ACHN (cell line): ENCODE data around the gene THSD4.
"Not testable (repeated sequence)": the region's sequence is repeated elsewhere in the genome, so short reads cannot be mapped to it uniquely, and the experiment has no call there.

Source experiments
- DNase-seq: peaks from one replicate; pipeline ENCODE4 v3.0.0-alpha.2; 2015
- in situ Hi-C: cut with HindIII; loops from 2 replicates; pipeline ENCODE4 v1.10.0; 2017; ENCODE audit warnings: low sequenced_read_pairs, low pct_ligation_motif_present, low pct_unique_long_range_greater_than_20kb

THSD4 gene

DNA sequence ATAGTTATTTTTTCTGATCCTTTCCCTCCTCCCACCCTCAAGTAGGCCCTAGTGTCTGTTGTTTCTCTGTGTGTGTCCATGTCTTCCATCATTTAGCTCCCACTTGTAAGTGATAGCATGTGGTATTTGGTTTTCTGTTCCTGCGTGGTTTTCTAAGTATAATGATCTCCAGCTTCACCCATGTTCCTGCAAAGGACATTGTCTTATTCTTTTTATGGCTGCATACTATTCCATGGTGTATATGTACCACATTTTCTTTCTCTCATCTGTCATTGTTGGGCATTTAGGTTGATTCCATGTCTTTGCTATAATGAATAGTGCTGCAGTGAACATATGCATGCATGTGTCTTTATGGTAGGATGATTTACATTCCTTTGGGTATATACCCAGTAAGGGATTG, 549.4 kb downstream of the THSD4 start:
- DNase-seq = no peak
- in situ Hi-C loops = no loop called here

- in situ Hi-C loops = no loop called here
- no peak for DNase-seq
Observed at GRCh38 chr15:71666763-71667620, 551.7 kb downstream of the THSD4 start.

DNA sequence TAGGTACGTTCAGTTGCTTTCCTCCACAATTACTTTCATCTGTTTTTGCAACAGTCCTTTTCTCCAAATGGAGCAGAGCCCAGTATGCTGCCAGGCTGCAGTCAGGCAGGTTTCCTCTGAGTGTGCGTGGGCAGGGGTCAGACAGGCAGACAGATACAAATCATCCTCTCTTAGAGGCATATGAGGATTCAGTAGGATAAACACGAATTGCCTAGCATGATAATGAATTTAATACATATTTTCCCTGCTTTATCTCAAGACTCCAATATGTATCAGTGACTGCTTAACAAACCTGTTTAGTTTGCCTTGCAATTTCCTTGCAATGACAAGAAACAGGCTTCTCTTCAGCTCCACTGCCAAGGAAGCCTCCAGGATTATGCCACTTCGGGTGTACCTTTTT, 554.4 kb downstream of the THSD4 start:
- in situ Hi-C loops = no loop called here
- no peak for DNase-seq

- in situ Hi-C loops = not testable (repeated sequence)
Observed at GRCh38 chr15:71670222-71670621, 555.0 kb downstream of the THSD4 start.

DNA sequence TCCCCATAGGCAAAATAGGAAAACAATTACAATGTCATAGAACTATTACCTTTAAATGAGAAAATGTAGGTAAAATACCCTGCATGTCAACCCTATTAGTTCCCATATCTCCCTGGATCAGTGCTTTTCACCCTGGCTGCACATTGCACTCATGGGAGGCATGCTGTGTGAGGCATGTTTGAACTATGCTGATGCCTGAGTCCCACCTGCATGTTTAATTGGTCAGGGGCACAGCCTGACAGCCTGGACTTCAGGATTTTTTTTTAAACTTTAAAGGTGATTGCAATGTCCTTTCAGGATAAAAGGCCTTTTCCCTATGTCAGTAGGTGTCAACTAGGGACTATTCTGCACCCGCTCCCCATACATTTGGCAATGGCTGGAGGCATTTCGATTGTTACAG, 559.1 kb downstream of the THSD4 start:
- in situ Hi-C loops = no loop called here
- DNase-seq = no peak

More at GRCh38 chr15:71670222-71670621, 555.0 kb downstream of the THSD4 start:
- DNase-seq = not testable (repeated sequence)

GRCh38 chr15:71677352-71677751, 562.1 kb downstream of the THSD4 start:
- in situ Hi-C loops = no loop called here
- no peak for DNase-seq

DNA sequence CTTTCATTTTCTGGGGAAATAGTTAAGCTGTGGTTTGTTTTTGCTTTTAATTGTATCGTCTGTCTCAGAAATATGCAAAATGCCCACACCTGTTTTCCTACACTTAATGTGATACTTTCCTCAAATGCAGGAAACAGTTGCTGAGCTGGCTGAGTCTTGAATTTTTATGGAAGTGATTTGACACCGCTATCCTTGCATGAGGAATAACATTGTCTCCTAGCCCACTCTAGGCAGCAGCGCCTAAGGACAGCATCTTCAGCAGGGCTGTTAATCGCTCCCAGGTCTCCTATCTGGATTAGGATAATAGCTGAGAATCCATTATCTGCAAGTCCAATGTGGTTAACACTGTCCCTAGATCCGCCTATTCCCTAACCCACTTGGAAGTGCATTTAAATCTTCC, 562.5 kb downstream of the THSD4 start:
- in situ Hi-C loops = no loop called here
- no peak for DNase-seq

DNA sequence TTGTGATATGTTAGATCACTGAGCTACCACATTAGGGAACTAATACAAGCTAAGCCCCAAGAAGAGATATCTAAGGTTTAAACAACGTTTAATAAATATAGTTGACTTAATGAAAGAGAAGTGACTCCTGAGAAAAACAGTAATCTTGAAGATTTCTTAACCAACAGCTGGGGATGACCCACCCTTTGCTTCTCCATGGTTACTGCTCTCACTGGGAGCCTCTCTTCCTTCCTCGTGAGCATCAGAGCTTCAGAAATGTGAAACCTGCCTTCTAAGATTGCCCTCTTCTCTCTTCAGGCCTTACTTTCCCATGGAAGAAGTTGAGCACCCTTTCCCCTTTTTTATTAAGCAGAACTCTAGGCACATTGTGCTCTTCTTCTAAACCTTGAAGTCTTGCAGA, 562.9 kb downstream of the THSD4 start:
- in situ Hi-C loops = no loop called here
- DNase-seq = no peak

DNA sequence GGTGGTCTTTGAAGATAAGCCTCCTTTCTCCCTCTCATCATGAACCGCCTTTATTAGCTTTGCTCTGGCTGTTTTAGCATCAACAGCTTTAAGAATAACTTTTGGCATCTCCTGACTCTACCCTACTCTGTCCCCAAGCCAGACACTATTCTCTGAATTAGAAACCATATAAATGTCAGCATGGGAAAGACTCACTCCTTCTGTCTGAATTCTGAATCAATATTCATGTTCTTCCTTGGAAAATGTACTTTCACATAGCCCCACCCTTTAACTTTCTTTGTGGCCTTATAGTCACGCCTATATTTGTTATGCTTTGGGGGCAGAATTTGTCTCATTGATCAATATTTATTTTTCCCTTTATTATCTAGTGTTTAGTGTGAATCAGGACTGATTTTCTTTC, 563.3 kb downstream of the THSD4 start:
- no peak for DNase-seq
- in situ Hi-C loops = no loop called here

DNA sequence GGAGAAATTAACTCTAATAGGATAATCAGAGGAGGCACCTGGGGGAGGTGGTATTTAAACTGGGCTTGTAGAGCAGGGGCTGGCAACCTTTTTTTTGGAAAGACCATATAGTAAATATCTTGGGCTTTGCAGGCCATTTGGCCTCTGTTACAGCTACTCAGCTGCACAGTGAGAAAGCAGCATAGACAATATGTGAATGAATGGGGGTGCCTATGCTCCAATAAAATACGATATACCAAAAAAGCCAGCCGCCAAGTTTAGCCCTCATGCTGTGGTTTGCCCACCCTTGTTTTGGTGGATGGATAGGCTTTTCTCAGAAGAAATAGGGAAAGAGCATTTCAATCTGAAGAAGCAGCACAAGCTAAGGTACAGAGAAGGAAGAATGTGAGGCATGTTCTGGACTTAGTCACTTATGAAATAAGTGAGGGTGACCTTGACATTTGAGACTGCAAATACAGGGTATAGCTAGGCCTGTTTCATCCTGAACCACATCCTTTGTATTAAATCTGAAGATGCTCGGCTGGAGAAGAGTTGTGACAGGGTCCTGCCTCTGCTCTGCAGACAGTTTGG, 564.0 kb downstream of the THSD4 start:
- in situ Hi-C loops = no loop called here

DNA sequence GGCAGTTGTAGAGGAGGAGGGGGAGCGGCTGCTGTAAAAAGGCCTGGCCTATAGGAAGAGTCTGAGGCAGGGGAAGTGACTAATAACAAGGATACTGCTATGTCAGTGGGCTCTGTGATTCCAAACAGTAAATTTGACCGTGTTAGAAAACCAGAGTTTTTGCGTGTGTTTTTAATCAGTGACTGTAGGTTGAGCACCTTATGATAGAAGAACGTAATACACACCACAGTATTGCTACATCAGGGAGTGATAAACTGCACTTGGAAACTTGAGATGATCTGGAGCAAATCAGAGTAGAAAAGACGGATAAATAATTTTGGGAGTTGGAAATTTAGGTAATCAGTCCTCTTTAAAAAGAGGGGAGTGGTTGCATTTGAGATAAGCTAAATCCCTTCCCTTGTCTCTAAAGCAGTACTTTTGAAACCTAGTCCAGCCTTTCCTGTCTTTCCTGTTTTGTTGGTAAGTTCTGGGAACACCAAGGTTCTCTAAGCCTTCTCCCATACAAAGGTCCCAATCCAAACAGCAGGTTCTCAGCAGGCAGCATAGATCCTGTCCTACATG, 564.6 kb downstream of the THSD4 start:
- in situ Hi-C loops = no loop called here
- no peak for DNase-seq

More for the DNA sequence above, 564.0 kb downstream of the THSD4 start:
- no peak for DNase-seq

- no peak for DNase-seq
- in situ Hi-C loops = no loop called here
Observed at GRCh38 chr15:71682001-71682400, 566.7 kb downstream of the THSD4 start.

- no peak for DNase-seq
- in situ Hi-C loops = no loop called here
Observed at GRCh38 chr15:71683411-71684274, 568.4 kb downstream of the THSD4 start.

GRCh38 chr15:71685420-71685993, 570.2 kb downstream of the THSD4 start:
- in situ Hi-C loops = no loop called here
- no peak for DNase-seq

DNA sequence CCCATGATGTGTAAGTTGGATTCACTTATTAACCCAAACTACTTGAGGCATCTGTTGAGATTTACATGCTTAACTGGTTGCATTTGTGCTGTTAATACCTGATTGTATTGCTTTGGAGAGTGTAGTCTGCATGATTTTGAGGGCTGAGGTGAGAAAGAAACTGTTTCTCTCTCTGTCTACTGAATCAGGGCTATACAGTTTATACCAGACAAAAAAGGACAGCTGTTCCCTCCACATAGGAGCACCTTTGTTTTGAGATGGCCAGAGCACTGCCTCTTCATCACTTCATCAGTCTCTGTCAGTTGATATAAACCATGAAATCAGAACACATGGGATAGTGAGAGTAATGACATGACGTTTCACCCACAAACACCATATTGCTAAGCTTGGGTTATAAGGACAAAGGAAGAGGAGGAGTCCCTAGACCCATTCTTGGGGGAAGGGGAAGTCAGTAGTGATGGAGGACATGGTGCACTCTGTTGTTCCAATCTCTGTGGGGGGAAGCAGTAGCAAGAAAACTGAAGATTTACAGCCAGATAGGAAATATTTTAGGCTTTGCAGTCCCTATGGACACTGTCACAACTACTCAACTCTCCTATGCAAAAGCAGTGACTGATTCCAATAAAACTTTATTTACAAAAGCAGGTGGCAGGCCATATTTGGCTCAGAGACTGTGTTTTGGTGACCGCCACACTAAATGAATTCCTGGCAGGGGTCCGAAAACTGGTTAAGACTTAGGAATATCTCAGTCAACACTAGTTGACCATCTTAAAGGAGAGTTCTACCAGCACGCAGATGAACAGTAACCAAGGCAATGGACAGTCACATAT, 571.2 kb downstream of the THSD4 start:
- in situ Hi-C loops = no loop called here
- DNase-seq = no peak

- in situ Hi-C loops = no loop called here
- DNase-seq = no peak
Observed at GRCh38 chr15:71687902-71688508, 572.7 kb downstream of the THSD4 start.

DNA sequence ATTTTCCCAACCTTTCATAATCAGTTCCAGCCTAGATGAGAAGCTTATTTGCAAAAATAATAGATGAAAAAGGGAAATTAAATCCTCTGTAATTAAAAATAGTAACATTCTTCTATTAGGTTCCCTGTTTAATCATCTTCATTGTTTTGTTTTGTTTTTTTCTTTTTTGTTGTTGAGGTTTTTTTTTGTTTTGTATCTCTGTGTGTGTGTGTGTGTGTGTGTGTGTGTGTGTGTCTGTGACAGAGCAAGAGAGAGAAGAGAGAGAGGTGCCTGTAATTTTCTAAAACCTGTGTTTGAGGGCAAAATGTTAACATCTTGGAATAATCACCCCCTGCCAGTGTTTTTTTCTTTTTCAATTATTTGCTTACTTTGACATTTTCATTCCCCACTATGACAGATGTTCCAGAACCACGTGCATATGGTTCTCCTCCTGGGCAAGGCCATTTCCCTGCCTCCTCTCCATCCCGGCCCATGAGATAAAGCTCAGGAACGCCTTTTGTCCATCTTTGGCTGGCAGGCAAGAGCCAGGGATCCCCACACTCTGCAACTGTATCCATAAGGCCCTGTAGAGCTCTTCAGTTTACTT, 573.3 kb downstream of the THSD4 start:
- in situ Hi-C loops = no loop called here
- DNase-seq = no peak
